NCI-H1694 (cell line): Measurements from ENCODE around the gene KCND2.
A peak's percentile ranks its signal among the peaks of the same experiment; 100 is the strongest.
"Not testable (repeated sequence)": the region's sequence is repeated elsewhere in the genome, so short reads cannot be mapped to it uniquely, and the experiment has no call there.

Experiments used
- DNase-seq: peaks from one replicate; lab custom pipeline; 2025; lab: John Stamatoyannopoulos, UW

The KCND2 gene

GRCh38 chr7:120272701-120273475, at the start of gene KCND2:
TSS of gene KCND2 (plus strand) at chr7:120273175.
- peak; percentile 26 for DNase-seq

- no peak for DNase-seq
These were observed 46.8 kb upstream of the KCND2 start for GRCh38 chr7:120226188-120226587.

DNA sequence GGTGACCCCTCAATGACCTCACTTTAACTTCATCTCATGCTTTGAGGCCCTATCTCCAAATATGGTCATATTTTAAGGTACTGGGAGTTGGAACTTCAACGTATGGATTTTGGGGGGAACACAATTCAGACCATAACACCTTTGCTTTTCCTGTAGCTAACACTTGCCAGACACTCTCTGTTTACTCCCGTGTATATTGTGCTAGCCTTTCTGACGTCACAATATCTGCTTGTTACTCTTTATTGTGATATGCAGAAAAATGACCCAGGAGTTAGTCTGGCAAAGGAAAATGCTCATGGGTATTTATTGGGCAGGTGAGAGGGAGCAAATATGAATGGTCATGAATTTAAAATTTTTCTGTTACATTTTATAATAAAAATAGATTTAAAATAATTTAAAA, 45.7 kb upstream of the KCND2 start:
- DNase-seq, result no peak

DNA sequence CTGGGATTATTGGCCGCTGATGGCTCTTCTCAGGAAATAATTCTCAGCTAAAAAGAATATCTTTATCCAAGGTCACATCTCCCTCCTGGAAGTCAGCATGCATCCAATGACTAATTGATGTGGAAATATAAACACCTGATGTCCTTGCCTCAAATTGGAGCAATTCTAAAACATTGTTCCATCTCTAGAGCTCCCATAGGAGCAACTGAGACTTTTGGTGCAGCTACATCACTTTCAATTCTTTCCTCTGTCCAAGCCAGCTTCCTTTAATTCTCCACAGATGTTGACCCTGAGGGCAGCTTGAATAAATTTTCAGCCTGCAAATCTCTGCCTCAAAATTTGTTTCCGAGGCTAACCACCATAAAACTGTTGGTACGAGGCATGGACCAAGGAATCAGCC, 43.9 kb upstream of the KCND2 start:
- DNase-seq, result no peak

- DNase-seq, result no peak
These were observed 39.6 kb upstream of the KCND2 start for GRCh38 chr7:120233338-120233737.

GRCh38 chr7:120240350-120240749, 32.6 kb upstream of the KCND2 start:
- DNase-seq, result not testable (repeated sequence)

DNA sequence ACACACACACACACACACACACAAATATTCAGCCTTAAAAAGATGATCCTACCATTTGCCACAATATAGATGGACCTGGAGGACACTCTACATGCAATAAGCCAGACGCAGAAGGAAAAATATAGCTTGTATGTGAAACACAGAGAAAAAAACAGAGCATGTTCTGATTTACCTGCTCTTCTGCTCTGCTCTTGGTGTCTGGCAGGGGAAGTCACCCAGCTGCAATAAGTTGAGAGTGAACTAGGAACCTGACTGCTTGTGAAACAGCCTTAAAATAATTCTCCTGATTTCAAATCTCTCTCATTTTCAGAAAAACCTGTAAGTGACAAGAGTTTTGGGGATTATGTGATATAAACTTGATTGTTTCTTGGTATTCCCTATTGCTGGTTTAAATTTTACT, 31.0 kb upstream of the KCND2 start:
- DNase-seq, result no peak

GRCh38 chr7:120254845-120255244, 18.1 kb upstream of the KCND2 start:
- no peak for DNase-seq

- DNase-seq, result no peak
These were observed 16.5 kb upstream of the KCND2 start for GRCh38 chr7:120256344-120257070.

DNA sequence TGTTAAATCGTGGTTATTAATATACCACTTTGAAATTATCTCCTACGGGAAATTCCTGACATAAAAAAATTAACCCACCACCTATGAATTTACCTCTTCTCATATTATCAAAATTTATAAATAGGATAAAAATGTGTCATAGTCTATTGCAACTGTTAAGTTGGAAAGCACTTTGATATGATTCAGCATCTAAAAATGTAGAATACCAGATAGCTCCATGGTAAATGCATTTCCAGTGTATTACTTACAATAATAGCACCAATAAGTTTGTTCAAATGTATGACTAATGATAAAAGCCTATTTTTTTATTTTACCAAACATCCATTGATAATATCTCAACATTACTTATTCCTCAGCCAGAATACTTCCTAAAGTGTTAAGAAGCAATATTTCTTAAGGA, 13.6 kb upstream of the KCND2 start:
- no peak for DNase-seq

DNA sequence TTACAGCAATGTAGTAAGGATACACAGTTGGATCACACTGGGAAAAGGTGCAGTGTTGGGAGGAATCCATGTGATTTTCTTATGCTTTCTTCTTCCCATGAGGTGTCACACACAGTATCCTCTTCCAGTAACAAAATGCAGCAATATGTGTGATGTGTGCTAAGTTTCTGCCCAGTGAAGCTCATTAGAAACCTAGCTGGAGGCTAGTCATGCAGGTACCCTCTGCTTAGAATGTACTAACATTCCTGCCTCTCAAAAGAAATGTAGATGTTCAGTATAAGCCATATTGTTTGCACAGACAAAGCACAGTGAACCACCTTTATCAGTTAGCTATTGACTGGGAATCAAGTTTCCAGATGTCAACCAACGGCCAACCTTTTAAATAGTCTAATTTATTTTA, 12.9 kb upstream of the KCND2 start:
- no peak for DNase-seq

DNA sequence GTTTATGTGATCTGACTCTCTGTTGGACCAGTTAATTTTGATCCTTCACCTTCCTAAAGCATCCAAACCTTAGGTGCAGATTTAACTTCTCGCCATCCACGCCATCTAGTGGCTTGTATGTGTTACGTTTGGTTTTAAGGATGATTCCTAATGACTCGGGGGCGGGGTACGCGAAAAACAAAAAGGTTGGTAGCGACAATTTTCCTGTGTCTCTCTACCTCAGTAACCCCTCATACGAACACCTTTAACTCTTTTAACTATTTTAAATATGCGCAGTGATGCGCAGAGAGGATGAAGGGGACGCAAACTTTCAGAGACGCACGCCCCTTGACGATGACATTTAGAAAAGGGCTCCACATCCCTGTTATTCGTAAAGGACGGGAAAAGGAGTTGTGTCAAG, 714 bp upstream of the KCND2 start:
- peak; percentile 65 for DNase-seq

DNA sequence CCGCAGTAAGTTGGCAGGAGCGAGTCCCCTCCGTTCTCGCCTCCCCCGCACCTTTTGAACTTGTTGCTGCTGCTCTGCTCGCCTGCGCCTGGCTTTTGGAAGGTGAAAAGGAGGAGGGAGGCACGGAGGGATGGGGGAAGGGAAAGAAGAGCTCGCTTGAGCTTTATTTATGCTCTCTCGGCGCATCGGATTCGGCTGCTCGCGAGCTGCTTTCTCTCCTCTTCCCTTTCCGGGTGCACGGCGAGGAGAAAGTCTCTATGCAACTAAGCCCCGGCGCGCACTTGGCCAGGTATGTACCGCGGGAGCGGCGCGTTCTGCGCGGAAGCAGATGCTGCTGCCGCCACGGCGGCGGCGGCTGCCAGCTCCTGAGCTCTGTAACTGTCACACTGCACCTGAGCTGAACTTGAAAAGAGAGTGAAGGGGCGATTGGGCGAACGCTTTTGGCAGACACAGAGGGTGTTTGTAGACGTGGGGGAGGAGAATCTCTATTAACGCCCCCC, 551 bp downstream of the KCND2 start:
- DNase-seq, result peak; percentile 7

- DNase-seq, result no peak
These were observed 1.5 kb downstream of the KCND2 start for GRCh38 chr7:120274482-120274881.

- DNase-seq, result no peak
These were observed 1.9 kb downstream of the KCND2 start for GRCh38 chr7:120274899-120275298.

DNA sequence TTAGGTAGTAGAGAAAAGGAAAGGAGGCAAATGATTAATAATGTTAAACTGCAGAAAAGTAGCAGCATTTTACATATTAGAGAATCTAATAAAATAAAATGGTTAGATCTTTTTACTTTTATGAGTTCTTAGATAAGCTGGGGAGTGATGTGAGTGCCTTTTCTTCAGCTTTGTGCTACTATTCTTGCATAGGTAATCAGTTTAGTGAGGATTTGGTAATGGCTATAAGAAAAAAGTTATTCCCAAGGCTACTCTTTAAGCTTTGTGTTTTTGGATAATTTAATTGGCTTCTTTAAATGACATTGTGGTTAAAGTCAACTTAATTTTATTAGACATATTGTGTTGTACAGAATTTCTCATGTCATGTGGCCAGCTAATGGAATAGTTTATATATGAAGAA, 3.7 kb downstream of the KCND2 start:
- no peak for DNase-seq

DNA sequence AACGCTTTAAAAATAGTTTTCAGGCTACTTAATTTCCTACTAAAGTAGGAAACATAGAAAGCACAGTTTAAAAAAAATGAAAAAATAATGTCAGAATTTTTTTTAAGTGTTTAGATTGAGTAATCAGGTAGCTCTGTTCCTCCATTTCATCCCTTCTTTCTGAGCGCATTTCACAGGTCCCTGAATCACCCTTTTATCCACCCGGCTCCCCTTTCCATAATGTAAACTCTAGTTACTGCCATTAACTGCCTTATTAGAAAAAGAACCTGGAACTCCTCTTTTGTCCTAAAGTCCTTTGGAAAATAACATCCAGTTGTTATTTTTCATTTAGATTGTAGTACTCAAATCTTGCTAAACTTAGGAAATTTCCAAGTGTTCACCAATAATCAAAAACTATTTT, 5.8 kb downstream of the KCND2 start:
- DNase-seq, result no peak

DNA sequence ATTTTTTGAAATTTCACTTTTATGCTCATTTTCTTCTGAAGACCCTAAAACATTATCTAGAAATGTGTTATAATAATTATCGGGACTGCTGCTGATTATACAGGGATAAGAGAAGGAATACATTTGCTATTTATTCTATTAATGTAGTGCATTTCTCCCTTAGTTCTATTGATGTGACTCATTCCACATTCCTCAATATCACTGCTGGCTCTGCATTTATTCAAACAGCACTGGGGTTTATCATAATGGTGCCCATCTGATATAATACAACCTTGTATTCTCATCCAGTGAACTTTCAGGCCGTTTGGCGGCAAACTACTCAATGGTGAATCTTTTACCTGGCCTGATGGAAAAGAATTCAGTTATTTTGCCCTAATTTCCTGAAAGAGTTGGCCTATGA, 7.8 kb downstream of the KCND2 start:
- DNase-seq, result no peak

DNA sequence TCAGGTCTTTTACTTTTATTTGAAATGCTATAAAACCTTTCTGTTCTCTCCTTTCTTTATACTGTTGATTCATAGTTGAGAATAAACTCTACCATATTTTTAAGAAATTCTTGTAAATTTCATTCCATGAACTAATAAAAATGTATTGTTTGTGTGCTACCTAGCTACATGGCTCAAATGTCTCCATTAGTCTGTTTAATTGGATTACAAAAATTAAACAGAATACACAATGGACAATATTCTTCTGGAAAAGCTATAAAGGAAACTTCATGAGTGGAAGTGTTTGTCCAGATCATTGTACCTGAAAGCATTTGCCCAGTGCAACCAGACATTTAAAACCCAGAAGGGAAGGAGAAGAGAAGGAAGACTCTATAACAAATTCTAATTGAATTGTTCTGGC, 20.1 kb downstream of the KCND2 start:
- no peak for DNase-seq

GRCh38 chr7:120302190-120302589, 29.2 kb downstream of the KCND2 start:
- no peak for DNase-seq

DNA sequence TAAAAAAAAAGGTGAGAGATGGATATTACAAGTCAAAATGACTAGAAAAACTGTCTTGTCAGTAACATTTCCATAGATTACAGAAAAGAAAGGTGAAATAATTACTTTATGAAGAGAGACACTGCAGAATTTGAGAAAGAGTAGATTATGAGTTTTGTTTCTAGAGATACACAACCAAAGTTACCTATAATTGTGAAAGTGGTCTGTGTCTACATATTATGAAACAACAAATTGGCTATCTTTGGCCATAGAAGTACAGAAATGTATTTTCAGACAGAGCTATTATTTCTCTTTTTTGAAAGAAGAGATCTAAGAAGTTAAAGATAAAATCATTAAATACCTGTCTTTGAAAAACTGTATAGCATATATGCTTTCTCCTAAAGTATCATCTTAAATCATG, 30.1 kb downstream of the KCND2 start:
- DNase-seq, result no peak

DNA sequence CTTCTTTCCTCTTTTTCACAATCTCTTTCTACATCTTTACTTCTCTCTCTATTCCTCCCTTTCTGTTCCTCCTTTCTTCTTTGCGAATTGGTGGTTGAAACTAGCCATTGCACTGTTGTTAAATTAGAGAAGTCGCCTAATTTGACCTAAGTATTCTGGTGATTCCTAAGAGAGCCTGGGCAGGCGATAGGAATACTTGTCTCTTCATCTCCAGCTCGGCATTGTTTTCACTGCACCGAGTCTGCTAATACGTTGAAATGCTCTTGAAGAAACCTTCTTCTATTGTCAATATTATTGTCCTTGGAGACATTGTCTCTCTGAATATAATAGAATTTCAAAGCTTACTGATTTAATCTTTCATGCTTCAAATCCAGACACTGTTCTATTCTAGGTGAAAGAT, 31.7 kb downstream of the KCND2 start:
- no peak for DNase-seq

DNA sequence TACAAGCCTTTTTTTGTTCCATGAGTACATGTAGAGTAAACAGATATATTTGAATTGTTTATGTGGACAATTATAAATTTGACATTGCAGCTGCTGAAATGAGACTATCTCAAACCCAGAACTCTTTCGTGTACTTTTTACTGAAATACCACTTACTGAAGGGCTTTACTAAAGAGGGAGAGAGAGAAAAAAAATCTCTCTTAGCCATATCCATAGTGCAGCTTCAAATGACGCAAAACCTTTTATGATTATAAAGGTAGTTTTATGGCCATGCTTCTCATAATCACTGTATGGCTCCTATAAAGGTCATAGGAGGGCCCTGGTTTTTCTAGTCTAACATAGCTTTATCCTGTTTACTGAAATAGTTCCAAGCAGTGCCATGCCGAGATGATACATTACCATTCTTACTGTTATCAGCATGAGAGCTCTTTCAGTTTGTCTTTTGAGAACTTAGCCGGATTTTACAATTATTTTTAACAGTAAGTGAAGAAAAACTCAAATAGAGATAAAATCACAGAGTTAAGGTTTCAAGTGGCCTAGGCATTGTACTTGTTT, 35.1 kb downstream of the KCND2 start:
- no peak for DNase-seq
